A549 treated with ZK216348 at 1 μM for 4 hours (cell line): ENCODE data around the gene PADI6. TPM values are rescaled to one million over a fixed set of nuclear protein-coding genes. Genes with fewer than 3 reads are reported as not detected.

Source experiments
- total RNA-seq: library from RNA; stranded (reverse); fragments of 200-300 nt; extraction: Qiagen RNA extraction; gene quantifications from 5 replicates; pipeline ENCODE4 v1.2.3, GENCODE V29; 2022; ENCODE audit warnings: low read depth

The PADI6 gene
- not detected in 5 replicates for total RNA-seq

DNA sequence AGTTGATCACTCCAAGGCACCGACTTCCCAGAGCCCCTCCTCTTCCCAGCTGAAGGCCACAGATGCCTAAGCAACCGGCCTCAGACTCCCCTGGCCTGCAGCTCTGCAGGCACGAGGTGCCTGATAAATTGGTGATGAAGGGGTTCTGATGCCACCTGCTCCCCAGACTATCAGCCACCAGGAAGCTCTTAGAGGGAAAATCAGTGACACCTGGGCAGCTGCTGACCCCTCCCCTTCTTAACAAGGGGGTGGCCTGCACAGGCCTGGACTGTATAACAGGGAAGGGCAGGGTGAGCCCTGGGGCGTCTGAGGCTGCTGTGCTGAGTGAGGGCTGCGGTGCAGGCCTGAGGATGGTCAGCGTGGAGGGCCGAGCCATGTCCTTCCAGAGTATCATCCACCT, at the start of gene PADI6:
TSS of gene PADI6 (plus strand) at position 301 of the 400 bp plus-strand sequence. CDS start at position 351, 50 bp downstream.

DNA sequence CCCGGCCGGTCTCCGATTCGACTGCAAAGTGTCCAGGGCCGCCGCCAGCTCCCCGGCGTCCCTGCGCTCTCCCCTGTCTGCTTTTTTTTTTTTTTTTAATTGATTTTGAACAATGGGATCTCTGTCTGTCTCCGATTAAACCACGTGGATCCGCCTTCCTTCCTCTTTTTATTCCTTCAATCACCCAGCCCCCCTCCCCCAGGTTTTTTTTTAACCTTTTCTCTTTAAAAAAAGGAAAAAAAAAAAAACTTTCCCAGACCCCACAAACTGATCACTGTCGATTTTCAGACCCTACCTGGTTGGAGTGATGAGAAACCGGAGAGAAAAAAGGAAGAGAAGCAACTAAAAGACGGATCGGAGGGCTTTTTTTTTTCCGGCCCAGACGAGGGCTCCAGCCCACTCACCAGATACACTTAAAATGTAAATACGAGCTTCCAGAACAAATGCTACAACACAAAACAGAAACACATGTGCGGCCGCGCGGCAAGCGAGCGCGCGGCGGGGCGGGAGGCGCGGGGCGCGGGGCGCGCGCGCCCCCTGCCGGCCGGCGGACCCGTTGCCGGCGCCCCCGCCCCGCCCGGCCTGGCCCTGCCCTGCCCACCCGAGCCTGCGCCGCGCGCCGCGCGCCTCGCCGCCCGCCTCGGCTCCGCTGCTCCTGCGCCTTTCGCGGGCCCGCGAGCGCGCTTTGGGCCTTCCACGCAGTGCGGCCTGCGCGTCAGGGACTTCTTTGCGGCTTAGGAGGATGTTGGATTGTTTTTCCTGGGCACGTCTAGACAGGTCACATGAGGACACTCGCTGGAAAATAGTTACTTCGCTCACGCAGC, 67.5 kb downstream of the PADI6 start, which contains the start of gene RCC2:
TSS of gene RCC2 (minus strand) at position 428 of the 824 bp plus-strand sequence. CDS start 1,163 bp downstream, outside the sequence.

Other genes with a start within 250 kb of the PADI6 start
- gene PADI1, start 167.1 kb upstream of the PADI6 start, total RNA-seq = 0.86 to 2.1 TPM (median 1.9 TPM) in 5 replicates
- 0.99 to 1.4 TPM (median 1.3 TPM) in 5 replicates for gene PADI3, start 123.1 kb upstream of the PADI6 start, total RNA-seq
- gene PADI4, start 64.0 kb upstream of the PADI6 start, total RNA-seq = not detected in 5 replicates
- 53.1 to 69.7 TPM (median 58.6 TPM) in 5 replicates for gene RCC2, start 67.5 kb downstream of the PADI6 start, total RNA-seq
- gene ARHGEF10L, start 167.5 kb downstream of the PADI6 start, total RNA-seq = 4.0 to 8.2 TPM (median 7.3 TPM) in 5 replicates